COR-L47 (cell line): ENCODE measurements around the gene ABTB2.

Experiments used
- DNase-seq: peaks from one replicate; lab custom pipeline; 2025; lab: John Stamatoyannopoulos, UW

Gene ABTB2

GRCh38 chr11:34166806-34167740 lies 190.7 kb downstream of the ABTB2 start:
- no peak for DNase-seq

- no peak for DNase-seq
These were observed 191.8 kb downstream of the ABTB2 start for GRCh38 chr11:34165786-34166555.

DNA sequence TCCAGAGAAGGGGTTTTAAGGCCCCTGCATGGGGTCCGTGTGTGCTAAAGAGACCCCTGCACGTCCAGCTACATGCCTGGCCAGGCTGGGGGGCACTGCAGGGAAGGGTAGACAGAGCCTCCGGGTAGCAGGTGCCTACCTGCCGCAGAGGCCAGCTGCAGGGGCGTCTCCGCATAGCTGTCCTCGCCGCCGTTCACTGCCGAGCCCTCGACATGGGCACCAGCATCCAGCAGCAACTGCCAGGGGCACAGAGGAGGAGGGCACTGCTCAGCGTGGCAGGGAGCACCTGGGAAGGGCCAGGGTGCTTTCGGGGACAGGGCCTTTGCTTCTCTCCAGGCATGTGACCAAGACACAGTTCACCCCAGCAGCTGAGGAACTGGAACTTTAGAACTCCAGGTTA lies 192.7 kb downstream of the ABTB2 start:
- DNase-seq, result no peak

GRCh38 chr11:34162856-34163255 lies 195.0 kb downstream of the ABTB2 start:
- DNase-seq, result no peak

DNA sequence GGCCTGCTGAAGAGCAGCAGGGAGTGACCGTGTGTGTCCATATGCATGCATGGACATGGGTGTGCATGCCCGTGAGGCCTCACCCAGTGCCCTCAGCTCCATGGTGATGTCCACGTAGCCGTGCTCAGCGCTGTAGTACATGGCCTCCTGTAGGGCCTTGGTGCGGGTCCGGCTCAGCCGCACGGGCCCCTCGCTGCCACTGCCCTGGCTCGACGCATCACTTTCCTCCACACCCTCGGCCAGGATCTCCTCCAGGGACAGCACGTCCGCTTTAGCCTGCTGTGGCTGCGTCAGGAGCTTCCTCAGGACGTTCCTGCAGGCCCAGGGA lies 195.4 kb downstream of the ABTB2 start:
- no peak for DNase-seq

DNA sequence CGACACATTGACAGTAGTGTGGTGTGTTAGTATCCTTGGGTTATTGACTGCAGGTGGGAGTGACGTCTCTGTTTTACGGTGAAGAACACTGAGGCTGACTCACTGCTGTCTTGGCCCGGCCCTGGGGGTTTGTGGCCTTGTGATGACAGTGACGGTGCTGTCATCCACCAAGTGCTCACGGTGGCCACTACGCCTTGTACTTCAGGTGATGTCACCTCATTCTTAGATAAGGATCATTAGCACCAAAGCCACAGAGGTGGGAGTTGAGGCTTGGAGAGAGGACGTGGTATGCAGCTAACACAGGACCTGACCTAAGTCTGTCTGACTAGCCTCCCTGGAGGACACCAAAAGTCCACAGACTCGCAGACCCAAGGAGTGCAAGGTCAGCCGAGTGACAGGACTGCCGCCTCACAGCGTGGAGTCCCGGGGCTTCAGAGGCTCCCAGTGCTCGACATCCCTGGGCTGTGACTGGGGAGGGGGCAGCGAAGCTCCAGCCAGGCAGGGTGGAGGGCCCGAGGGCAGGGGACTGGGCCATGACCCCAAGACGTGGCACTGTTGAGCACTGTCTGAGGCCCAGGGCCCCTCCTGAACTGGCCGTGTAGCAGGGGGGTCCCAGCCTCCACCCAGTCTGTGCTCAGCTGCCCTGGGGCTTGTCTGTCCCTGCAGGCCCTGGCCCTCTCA lies 195.9 kb downstream of the ABTB2 start:
- DNase-seq, result no peak

- DNase-seq, result no peak
These were observed 196.4 kb downstream of the ABTB2 start for GRCh38 chr11:34161361-34161760.

DNA sequence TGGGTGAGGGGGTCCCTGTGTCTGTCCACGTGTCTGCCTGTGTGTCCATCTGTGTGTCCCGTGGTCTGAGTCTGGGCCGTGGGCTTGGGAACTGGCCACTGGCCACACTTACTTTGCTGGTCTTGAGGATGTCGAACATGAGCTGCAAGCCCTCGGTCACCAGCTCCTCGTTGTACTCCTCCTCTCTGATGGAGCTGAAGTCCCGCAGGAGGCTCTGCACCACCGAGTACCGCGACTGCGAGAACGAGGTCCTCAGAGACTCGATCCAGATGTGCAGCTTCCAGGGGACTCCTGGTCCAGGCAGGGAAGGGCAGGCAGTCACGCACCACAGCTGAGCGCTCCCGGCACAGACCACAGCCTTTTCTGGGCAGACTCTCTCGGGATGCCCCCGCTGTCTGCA lies 197.0 kb downstream of the ABTB2 start:
- no peak for DNase-seq

DNA sequence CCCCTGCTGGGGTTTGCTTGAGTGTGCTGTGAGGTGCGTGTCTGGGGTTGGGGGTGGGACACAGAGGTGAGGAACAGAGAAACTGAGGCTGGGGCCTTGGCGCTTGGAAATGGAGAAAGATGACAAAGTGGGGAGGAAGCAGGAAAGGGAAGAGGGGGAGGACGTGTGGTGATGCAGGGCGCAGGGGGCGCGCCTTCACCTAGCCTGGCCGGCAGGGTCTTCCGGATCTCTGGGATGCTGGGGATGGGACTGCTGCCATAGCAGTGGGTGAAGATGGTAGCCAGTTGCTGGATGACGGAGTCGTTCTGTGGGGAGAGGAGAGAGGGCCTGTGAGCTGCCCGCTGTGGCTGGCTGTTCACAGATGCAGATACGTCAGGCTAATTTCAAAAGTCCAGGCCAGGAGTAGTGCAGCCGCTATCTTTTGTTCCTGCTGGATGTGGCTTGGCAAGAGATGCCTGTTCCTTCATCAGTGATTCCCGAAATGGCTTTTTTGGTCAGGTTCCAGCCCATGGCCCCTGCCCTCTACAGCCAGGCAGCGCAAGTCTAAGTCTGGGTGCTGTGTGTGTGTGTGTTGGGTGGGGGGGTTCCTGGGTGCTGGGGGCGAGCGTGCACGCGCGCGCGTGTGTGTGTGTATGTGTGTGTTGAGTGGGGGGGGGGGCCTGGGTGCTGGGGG lies 197.6 kb downstream of the ABTB2 start:
- DNase-seq, result no peak

- DNase-seq, result no peak
These were observed 199.1 kb downstream of the ABTB2 start for GRCh38 chr11:34158661-34159060.

GRCh38 chr11:34157163-34157562 lies 200.6 kb downstream of the ABTB2 start:
- no peak for DNase-seq

- no peak for DNase-seq
These were observed 202.1 kb downstream of the ABTB2 start for GRCh38 chr11:34155757-34156062.

DNA sequence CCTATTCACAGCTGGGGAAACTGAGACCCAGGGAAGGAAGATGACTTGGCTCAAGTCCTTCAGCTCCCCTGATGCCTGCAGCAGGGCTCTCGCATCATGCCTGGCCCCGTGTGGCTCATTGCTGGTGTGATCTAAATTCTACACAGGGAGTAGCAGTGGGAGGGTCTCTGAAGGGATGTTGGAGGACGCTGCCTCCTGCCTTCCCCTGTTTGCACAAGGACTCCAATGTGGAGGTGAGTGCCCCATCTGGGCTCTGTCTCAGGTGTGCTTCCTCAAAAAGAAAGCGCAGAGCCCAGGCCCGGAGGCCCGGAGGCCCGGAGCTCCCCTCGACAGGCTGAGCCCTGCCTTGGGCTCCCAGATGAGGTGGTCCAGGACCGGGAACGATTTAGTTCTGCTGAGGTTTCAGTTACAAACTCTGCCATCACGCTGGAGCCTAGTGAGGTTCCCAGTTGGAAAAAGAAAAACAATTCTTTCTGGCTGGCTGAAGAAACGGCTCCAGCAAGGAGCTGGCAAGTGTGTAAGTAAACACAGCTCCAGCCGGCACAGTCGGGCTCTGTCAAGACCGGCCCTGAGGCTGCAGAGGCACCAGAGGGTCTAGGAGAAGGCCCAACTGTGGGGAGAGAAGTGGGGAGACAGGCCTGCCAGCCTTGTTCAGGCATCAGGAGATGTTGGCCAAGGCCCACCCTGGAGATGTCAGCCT lies 202.6 kb downstream of the ABTB2 start:
- no peak for DNase-seq

GRCh38 chr11:34154059-34154875 lies 203.5 kb downstream of the ABTB2 start:
- no peak for DNase-seq

DNA sequence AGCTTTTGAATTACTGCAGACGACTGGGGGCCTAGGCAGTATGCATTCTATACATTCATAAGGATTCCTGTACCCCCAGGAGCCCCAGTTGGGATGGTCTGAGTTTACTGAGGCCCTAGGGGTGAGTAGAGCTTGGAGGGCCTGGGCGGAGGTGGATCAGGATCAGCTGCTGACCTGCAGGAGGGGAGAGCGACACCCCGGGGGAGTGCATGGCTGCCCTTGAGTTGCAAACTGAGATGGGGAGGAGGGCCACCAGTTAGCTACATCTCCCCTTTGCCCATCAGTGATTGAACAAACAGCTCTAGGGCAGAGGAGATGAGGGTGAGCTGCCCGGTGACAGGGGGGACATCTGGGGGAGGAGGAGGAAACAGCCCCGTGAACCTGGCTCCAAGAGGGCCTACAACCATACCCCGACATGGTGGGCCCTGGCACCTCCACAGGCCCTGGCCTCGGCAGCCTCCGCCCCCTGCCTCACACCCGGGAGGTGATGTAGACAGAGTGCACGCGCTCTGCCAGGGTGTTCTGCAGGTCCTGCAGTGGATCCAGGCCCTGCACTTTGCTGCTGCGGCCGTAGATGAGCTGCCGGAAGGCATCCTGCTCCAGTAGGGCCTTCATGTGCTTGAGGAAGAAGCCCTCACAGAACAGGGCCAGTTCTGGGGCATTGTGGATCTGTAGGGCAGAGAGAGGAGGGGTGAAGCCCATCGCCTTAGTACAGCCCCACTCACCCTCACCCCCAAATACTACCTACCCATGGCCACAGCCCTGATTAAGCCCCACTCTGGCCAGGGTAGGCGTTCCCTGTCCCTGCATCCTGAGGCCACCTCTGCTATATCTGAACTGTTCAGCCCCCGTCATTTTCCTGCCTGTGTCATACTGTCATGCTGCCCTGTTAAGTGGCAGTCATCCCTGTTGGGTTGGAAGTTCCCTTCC lies 205.6 kb downstream of the ABTB2 start:
- no peak for DNase-seq

DNA sequence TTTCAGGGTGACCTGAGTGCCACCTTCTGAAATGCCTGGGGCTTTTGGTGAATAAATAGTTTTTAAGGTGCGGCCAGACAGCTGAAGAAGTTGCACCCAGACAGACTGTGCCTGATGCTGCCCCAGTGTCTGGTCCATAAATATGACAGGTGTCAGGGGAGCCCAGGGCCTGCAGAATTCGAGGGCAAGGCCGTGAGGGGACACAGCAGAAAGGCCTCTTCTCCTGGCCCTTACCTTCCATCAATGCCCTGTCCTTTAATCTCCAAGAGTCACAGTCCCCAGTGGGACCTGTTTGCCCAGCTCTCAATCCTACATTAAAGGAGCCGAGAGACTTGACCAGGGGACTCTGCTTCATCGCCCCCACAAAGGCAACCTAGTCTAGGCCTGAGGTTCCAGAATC lies 206.6 kb downstream of the ABTB2 start:
- no peak for DNase-seq

- no peak for DNase-seq
These were observed 207.2 kb downstream of the ABTB2 start for GRCh38 chr11:34150494-34151151.

GRCh38 chr11:34149786-34150185 lies 208.0 kb downstream of the ABTB2 start:
- DNase-seq, result no peak

DNA sequence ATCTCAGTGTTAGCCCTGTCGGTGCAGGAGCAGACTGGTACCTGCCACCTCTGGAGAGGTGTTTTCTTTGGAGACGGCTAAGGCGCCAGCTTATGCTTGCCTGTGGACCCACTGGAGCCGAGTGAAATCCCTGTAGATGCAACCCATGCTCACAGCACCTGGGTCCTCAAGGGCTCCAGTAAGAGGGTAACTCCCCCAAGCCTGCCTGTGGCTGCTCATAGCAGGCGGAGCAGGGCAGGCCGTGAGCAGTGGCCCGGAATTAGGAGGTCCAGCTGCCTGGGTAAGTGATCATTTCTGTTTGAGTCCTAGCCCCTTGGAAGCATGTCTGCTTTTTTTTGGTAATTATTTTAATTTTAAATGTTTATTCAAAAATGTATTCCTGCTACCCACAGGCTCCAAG lies 208.5 kb downstream of the ABTB2 start:
- no peak for DNase-seq
